ENCODE measurements around the gene GDA. TPM values are rescaled to one million over a fixed set of nuclear protein-coding genes. Genes with fewer than 3 reads are reported as not detected.

GDA gene
- total RNA-seq, 1 donor from 2014 or later, result 0.22 TPM

- TF ChIP-seq CTCF (IDR thresholded peaks at IDR 0.05; ENCODE audit: unreplicated experiment), result no peak
- H3K27me3 Mint-ChIP-seq (ENCODE audit: low read depth), result no peaks in the 10 kb centered on the region
- no peak overlapping the region for H3K27ac Mint-ChIP-seq
- H3K4me3 Mint-ChIP-seq, result no peak overlapping the region
- H3K9me3 Mint-ChIP-seq, result peaks cover 6% of the 10 kb centered on the region
- no peaks in the 10 kb centered on the region for H3K36me3 Mint-ChIP-seq
- H3K4me1 Mint-ChIP-seq, result no peaks in the 10 kb centered on the region
- DNase-seq (ENCODE audit: low spot score in 2 of 2, unreplicated experiment in 2 of 2), result no peak
Observed at GRCh38 chr9:72193478-72193881, 44.2 kb downstream of the GDA start.

GRCh38 chr9:72199238-72199637 lies 50.0 kb downstream of the GDA start:
- Mint-ChIP-seq H3K4me1 (no peaks in the 10 kb centered on the region), H3K4me3 (no peak overlapping the region), H3K27ac (no peak overlapping the region), H3K27me3 (ENCODE audit: low read depth) (peaks cover 8% of the 10 kb centered on the region), H3K36me3 (no peaks in the 10 kb centered on the region), H3K9me3 (no peaks in the 10 kb centered on the region)
- TF ChIP-seq CTCF (IDR thresholded peaks at IDR 0.05; ENCODE audit: unreplicated experiment), result no peak
- DNase-seq (ENCODE audit: low spot score in 2 of 2, unreplicated experiment in 2 of 2), result no peak

- Mint-ChIP-seq H3K36me3 (no peaks in the 10 kb centered on the region), H3K27me3 (ENCODE audit: low read depth) (peaks cover 8% of the 10 kb centered on the region), H3K4me1 (no peaks in the 10 kb centered on the region), H3K27ac (no peak overlapping the region), H3K4me3 (no peak overlapping the region), H3K9me3 (no peaks in the 10 kb centered on the region)
- TF ChIP-seq CTCF (IDR thresholded peaks at IDR 0.05; ENCODE audit: unreplicated experiment), result no peak
- DNase-seq (ENCODE audit: low spot score in 2 of 2, unreplicated experiment in 2 of 2), result no peak
Observed at GRCh38 chr9:72200452-72200851, 51.2 kb downstream of the GDA start.

- H3K4me3 Mint-ChIP-seq, result no peak overlapping the region
- no peak for TF ChIP-seq CTCF (IDR thresholded peaks at IDR 0.05; ENCODE audit: unreplicated experiment)
- no peaks in the 10 kb centered on the region for H3K9me3 Mint-ChIP-seq
- H3K27me3 Mint-ChIP-seq (ENCODE audit: low read depth), result peaks cover 8% of the 10 kb centered on the region
- DNase-seq (ENCODE audit: low spot score in 2 of 2, unreplicated experiment in 2 of 2), result no peak
- no peaks in the 10 kb centered on the region for H3K4me1 Mint-ChIP-seq
- H3K36me3 Mint-ChIP-seq, result no peaks in the 10 kb centered on the region
- no peak overlapping the region for H3K27ac Mint-ChIP-seq
Observed at GRCh38 chr9:72202009-72202408, 52.8 kb downstream of the GDA start.

- TF ChIP-seq CTCF (IDR thresholded peaks at IDR 0.05; ENCODE audit: unreplicated experiment), result no peak
- no peaks in the 10 kb centered on the region for H3K36me3 Mint-ChIP-seq
- no peaks in the 10 kb centered on the region for H3K4me1 Mint-ChIP-seq
- H3K27ac Mint-ChIP-seq, result no peak overlapping the region
- no peak overlapping the region for H3K4me3 Mint-ChIP-seq
- DNase-seq (ENCODE audit: low spot score in 2 of 2, unreplicated experiment in 2 of 2), result no peak
- peaks cover 8% of the 10 kb centered on the region for H3K27me3 Mint-ChIP-seq (ENCODE audit: low read depth)
- no peaks in the 10 kb centered on the region for H3K9me3 Mint-ChIP-seq
Observed at GRCh38 chr9:72203205-72203803, 54.1 kb downstream of the GDA start.

GRCh38 chr9:72204062-72204461 lies 54.8 kb downstream of the GDA start:
- H3K4me3 Mint-ChIP-seq, result no peak overlapping the region
- no peaks in the 10 kb centered on the region for H3K4me1 Mint-ChIP-seq
- no peaks in the 10 kb centered on the region for H3K36me3 Mint-ChIP-seq

More at GRCh38 chr9:72204062-72204461, 54.8 kb downstream of the GDA start:
- Mint-ChIP-seq H3K27ac (no peak overlapping the region), H3K27me3 (ENCODE audit: low read depth) (peaks cover 8% of the 10 kb centered on the region), H3K9me3 (no peaks in the 10 kb centered on the region)
- no peak for DNase-seq (ENCODE audit: low spot score in 2 of 2, unreplicated experiment in 2 of 2)
- TF ChIP-seq CTCF (IDR thresholded peaks at IDR 0.05; ENCODE audit: unreplicated experiment), result no peak

Data from mesothelial cell of epicardium (in vitro differentiated cells).